Endothelial cell of umbilical vein (primary cell): ENCODE data around the gene LRRC27. TPM values are rescaled to one million over a fixed set of nuclear protein-coding genes. Genes with fewer than 3 reads are reported as not detected.

Experiments
- BruUV-seq: library from RNA; stranded (reverse); fragments of 400-500 nt; replicated peaks from 2 replicates; lab custom pipeline; 2021; lab: Mats Ljungman, UMichigan
- CTCF ChIA-PET: fragments of 300-600, 350-600 bp; sonication (Branson Sonifier 250); formaldehyde crosslinking; loops from one replicate; lab custom pipeline; 2021; ENCODE audit warnings: antibody characterized with exemption, inconsistent platforms; lab: Charles Lee
- POLR2A ChIA-PET: fragments of 300-600, 350-600 bp; sonication (Branson Sonifier 250); formaldehyde crosslinking; loops from one replicate; lab custom pipeline; 2021; ENCODE audit warnings: antibody characterized with exemption, inconsistent platforms; lab: Charles Lee
- DNase-seq: peaks from one replicate; pipeline ENCODE4 v3.0.0-alpha.2; 2011; ENCODE audit warnings: low read depth, low spot score
- FAIRE-seq: peaks from 2 replicates; lab custom pipeline; 2011; peaks lifted over from hg19 to GRCh38; lab: Jason Lieb, UNC
- H2AFZ ChIP-seq: 2 replicates; pipeline ENCODE4 v1.6.0; 2012; ENCODE audit warnings: low read depth, low read length, control low read depth, inconsistent platforms
- H3K27ac ChIP-seq: 2 replicates; pipeline ENCODE4 v1.5.1; 2011; ENCODE audit warnings: low read depth, mild to moderate bottlenecking, control low read depth, low read length, moderate library complexity; ENCODE audit not compliant: insufficient read depth
- H3K27me3 ChIP-seq, 2 experiments: 2 replicates each; pipeline versions ENCODE4 v1.6.0 to v1.6.1; 2011; ENCODE audit warnings: low read length in 2 of 2, mixed read lengths in 1 of 2; ENCODE audit not compliant: control insufficient read depth in 2 of 2, insufficient read depth in 2 of 2
- H3K36me3 ChIP-seq, 2 experiments: 2 replicates in 1 of 2; 3 replicates in 1 of 2; pipeline ENCODE4 v1.5.1; 2011; ENCODE audit warnings: low read length in 2 of 2, mild to moderate bottlenecking in 1 of 2, moderate library complexity in 1 of 2; ENCODE audit not compliant: control insufficient read depth in 2 of 2, insufficient read depth in 2 of 2; ENCODE audit errors: extremely low read depth in 1 of 2
- H3K4me1 ChIP-seq: 3 replicates; pipeline ENCODE4 v1.5.1; 2011; ENCODE audit warnings: mild to moderate bottlenecking, low read length; ENCODE audit not compliant: control insufficient read depth, insufficient read depth; ENCODE audit errors: extremely low read depth
- H3K4me2 ChIP-seq: 2 replicates; pipeline ENCODE4 v1.6.1; 2011; ENCODE audit warnings: low read length, control low read depth, mixed read lengths; ENCODE audit not compliant: insufficient read depth
- H3K4me3 ChIP-seq, 3 experiments: fragments of 200-600 bp in 1 of 3; sonication (generic), shearing (Covaris generic) in 1 of 3; replicated peaks in 1 of 3; 2 replicates each; pipeline ENCODE4 v1.5.1; 2011 to 2016; ENCODE audit warnings: control low read depth in 3 of 3, low read length in 3 of 3, mild to moderate bottlenecking in 2 of 3, inconsistent platforms in 1 of 3, low read depth in 1 of 3, moderate library complexity in 1 of 3; ENCODE audit not compliant: insufficient read depth in 1 of 3
- H3K79me2 ChIP-seq: 2 replicates; pipeline ENCODE4 v1.6.0; 2012; ENCODE audit warnings: low read length, inconsistent platforms; ENCODE audit not compliant: control insufficient read depth, insufficient read depth
- H3K9ac ChIP-seq: replicated peaks from 2 replicates; pipeline ENCODE3; 2011; ENCODE audit warnings: low read length, control low read depth; ENCODE audit not compliant: insufficient read depth; ENCODE audit errors: extremely low read depth
- H3K9me1 ChIP-seq: replicated peaks from 3 replicates; pipeline ENCODE4 v1.6.0; 2011; ENCODE audit warnings: mild to moderate bottlenecking, low read length; ENCODE audit not compliant: control insufficient read depth, insufficient read depth; ENCODE audit errors: extremely low read depth
- H3K9me3 ChIP-seq: replicated peaks from 2 replicates; pipeline ENCODE4 v1.5.1; 2012; ENCODE audit warnings: low read length, inconsistent platforms; ENCODE audit not compliant: control insufficient read depth, insufficient read depth
- H4K20me1 ChIP-seq: replicated peaks from 2 replicates; pipeline ENCODE3; 2011; ENCODE audit warnings: mild to moderate bottlenecking, low read length; ENCODE audit not compliant: control insufficient read depth, insufficient read depth; ENCODE audit errors: extremely low read depth
- EZH2 ChIP-seq: IDR thresholded peaks from 2 replicates; pipeline ENCODE4 v1.6.1; 2012; ENCODE audit warnings: borderline replicate concordance, low read depth, mild to moderate bottlenecking, moderate library complexity, low read length, inconsistent platforms; ENCODE audit not compliant: severe bottlenecking
- GATA2 ChIP-seq: IDR thresholded peaks from 2 replicates; pipeline ENCODE4 v1.7.0; 2011; ENCODE audit warnings: low read depth, mild to moderate bottlenecking, moderate library complexity, mixed read lengths, low read length; ENCODE audit not compliant: insufficient read length, insufficient read depth
- JUN ChIP-seq: IDR thresholded peaks from 2 replicates; pipeline ENCODE4 v1.6.1; 2011; ENCODE audit warnings: borderline replicate concordance, low read depth; ENCODE audit not compliant: insufficient read length, insufficient read depth
- MYC ChIP-seq: IDR thresholded peaks from one replicate; pipeline ENCODE4 v1.6.1; 2011; ENCODE audit warnings: mild to moderate bottlenecking, low read depth, low read length
- POLR2AphosphoS5 ChIP-seq: IDR thresholded peaks from 2 replicates; pipeline ENCODE4 v1.6.1; 2012; ENCODE audit warnings: low read depth, mild to moderate bottlenecking, control low read depth, low read length, moderate library complexity; ENCODE audit not compliant: insufficient read depth
- dilution Hi-C: fragments of 300-500 bp; cut with MboI; formaldehyde crosslinking; loops from one replicate; pipeline ENCODE4 v1.15.0; 2019; ENCODE audit warnings: low sequenced_read_pairs; ENCODE audit not compliant: extremely low pct_ligation_motif_present
- intact Hi-C: fragments of 100-400 bp; cut with micrococcal nuclease; formaldehyde crosslinking; loops from one replicate; pipeline ENCODE4 v1.10.0; 2022
- polyA plus RNA-seq, 4 experiments: library from polyadenylated mRNA; depleted of rRNA in 3 of 4; stranded (reverse) in 3 of 4; unstranded in 1 of 4; fragments of >200 nt; gene quantifications; 2 replicates each; pipeline versions ENCODE4 v1.2.1 to v1.2.3, GENCODE V29; 2011 to 2012; ENCODE audit warnings: missing spikeins in 1 of 4
- total RNA-seq: library from RNA; stranded (reverse); gene quantifications from 2 replicates; pipeline ENCODE4 v1.2.3, GENCODE V29; 2021

The LRRC27 gene
- total and polyA plus RNA-seq, 2 donors (not counting 3 experiments of a cell fraction or from before 2014, with no cell fraction given): 8.3 to 13.6 TPM

GRCh38 chr10:132313305-132313704 is 18.7 kb upstream of the LRRC27 start:
- Histone ChIP-seq H3K9me3 (no peaks in the 10 kb centered on the region), H3K79me2 (no peaks in the 10 kb centered on the region), H3K27me3 (peaks cover 4 to 5% of the 10 kb centered on the region in 2 experiments), H2AFZ (no peak overlapping the region), H3K4me1 (no peaks in the 10 kb centered on the region), H3K4me3 (no peak overlapping the region), H3K4me2 (no peak overlapping the region), H3K27ac (no peak overlapping the region), H3K9me1 (no peaks in the 10 kb centered on the region), H3K9ac (no peak overlapping the region), H3K36me3 (no peaks in the 10 kb centered on the region), H4K20me1 (no peaks in the 10 kb centered on the region)
- intact Hi-C loops (no loop called here), dilution Hi-C loops (no loop called here)
- BruUV-seq: no TSS peak
- TF ChIP-seq JUN (no peak), EZH2 (no peak)
- POLR2A ChIA-PET: no interaction called here
- DNase-seq (no peak), FAIRE-seq (no peak)
- CTCF ChIA-PET: no interaction called here

GRCh38 chr10:132313865-132314264 is 18.1 kb upstream of the LRRC27 start:
- Histone ChIP-seq H3K9ac (no peak overlapping the region), H3K4me1 (no peaks in the 10 kb centered on the region), H3K4me3 (no peak overlapping the region), H2AFZ (no peak overlapping the region), H4K20me1 (no peaks in the 10 kb centered on the region), H3K9me3 (no peaks in the 10 kb centered on the region), H3K79me2 (no peaks in the 10 kb centered on the region), H3K27me3 (peaks cover 4 to 5% of the 10 kb centered on the region in 2 experiments), H3K27ac (no peak overlapping the region), H3K9me1 (no peaks in the 10 kb centered on the region), H3K4me2 (no peak overlapping the region), H3K36me3 (no peaks in the 10 kb centered on the region)
- no peak for TF ChIP-seq POLR2AphosphoS5
- no peak for TF ChIP-seq GATA2
- no peak for TF ChIP-seq MYC
- TF ChIP-seq JUN: no peak
- intact Hi-C loops (no loop called here), dilution Hi-C loops (no loop called here)
- no peak for DNase-seq
- ChIA-PET POLR2A (no interaction called here), CTCF (no interaction called here)
- BruUV-seq: no TSS peak
- FAIRE-seq: no peak
